Gastrocnemius medialis (tissue), 4 donors: ENCODE results near the gene AMELX. TPM values are rescaled to one million over a fixed set of nuclear protein-coding genes. Genes with fewer than 3 reads are reported as not detected.
A peak's percentile ranks its signal among the peaks of the same experiment; 100 is the strongest.

Experiments
- ATAC-seq, 2 donors: fragments of 150-250 bp; one replicate each; pipeline ENCODE4 v1.9.1; 2016
- DNase-seq, 2 donors: peaks; one replicate each; pipeline ENCODE4 v3.0.0-alpha.2; 2019
- H3K27ac ChIP-seq, 4 donors: fragments of 200-600 bp; sonication (generic); 1 replicate in 1 of 4; 2 replicates in 3 of 4; pipeline ENCODE4 v1.5.1; 2016 to 2018; ENCODE audit warnings: mild to moderate bottlenecking in 2 of 4, moderate library complexity in 1 of 4
- H3K27me3 ChIP-seq, 3 donors: fragments of 200-600 bp; sonication (generic) in 2 of 3; 1 replicate in 1 of 3; 2 replicates in 2 of 3; pipeline versions ENCODE4 v1.5.1 to v1.6.0; 2016 to 2019; ENCODE audit warnings: mild to moderate bottlenecking in 1 of 3, moderate library complexity in 1 of 3
- H3K36me3 ChIP-seq, 2 donors: fragments of 200-600 bp; sonication (generic) in 1 of 2; one replicate each; pipeline ENCODE4 v1.5.1; 2017 to 2018
- H3K4me1 ChIP-seq, 2 donors: fragments of 200-600 bp; sonication (generic) in 1 of 2; one replicate each; pipeline ENCODE4 v1.5.1; 2016 to 2017; ENCODE audit warnings: mild to moderate bottlenecking in 2 of 2
- H3K4me3 ChIP-seq, 4 donors: fragments of 200-600 bp; sonication (generic) in 3 of 4; 1 replicate in 1 of 4; 2 replicates in 3 of 4; pipeline ENCODE4 v1.5.1; 2016 to 2019; ENCODE audit warnings: mild to moderate bottlenecking in 2 of 4
- H3K9me3 ChIP-seq, 3 donors: fragments of 200-600 bp; sonication (generic) in 2 of 3; 1 replicate in 1 of 3; 2 replicates in 2 of 3; pipeline ENCODE4 v1.5.1; 2016 to 2019
- POLR2A ChIP-seq, 2 donors: fragments of 450-650 bp; IDR thresholded peaks; one replicate each; pipeline ENCODE4 v1.6.1; 2017; ENCODE audit warnings: antibody characterized with exemption in 2 of 2, mild to moderate bottlenecking in 2 of 2, moderate library complexity in 2 of 2
- in situ Hi-C, 4 donors: fragments of 200-750 bp; cut with MboI; loops; one replicate each; pipeline versions ENCODE4 v1.15.0 to v1.8.0; 2017; ENCODE audit warnings: low sequenced_read_pairs in 4 of 4
- intact Hi-C: fragments of 100-400 bp; cut with DNase I; formaldehyde crosslinking; loops from one replicate; pipeline ENCODE4 v1.15.1; 2023; ENCODE audit warnings: low total_unique reads
- total RNA-seq, 4 donors: library from RNA; depleted of rRNA; stranded (reverse); fragments of >200 nt; gene quantifications; one replicate each; pipeline versions ENCODE4 v1.1.0 to v1.2.3, GENCODE V29; 2016
- TF ChIP-seq, protein P1 (sequence below), 5 experiments: fragments of 450-650 bp in 3 of 5; fragments of 200-600 bp in 2 of 5; sonication (generic) in 2 of 5; IDR thresholded peaks in 4 of 5; conservative IDR thresholded peaks in 1 of 5; 1 replicate in 4 of 5; 2 replicates in 1 of 5; pipeline ENCODE4 v1.5.1; 2016 to 2019; ENCODE audit warnings: antibody characterized with exemption in 5 of 5, mild to moderate bottlenecking in 3 of 5, moderate library complexity in 3 of 5

Gene AMELX
- total RNA-seq, 4 donors from 2014 or later = not detected

- Histone ChIP-seq H3K27ac (no peak overlapping the region), H3K4me1 (peaks cover 0 to 15% of the 10 kb centered on the region in 2 donors), H3K27me3 (no peaks in the 10 kb centered on the region), H3K36me3 (no peaks in the 10 kb centered on the region), H3K4me3 (no peak overlapping the region), H3K9me3 (no peaks in the 10 kb centered on the region)
- ATAC-seq (peak; percentile 50 to 73), DNase-seq (peak in 1 of 2 donors; percentile 20)
- intact Hi-C loops (no loop called here), in situ Hi-C loops (no loop called here)
- TF ChIP-seq POLR2A (IDR thresholded peaks at IDR 0.05) = no peak
Measured at GRCh38 chrX:11334165-11334564, 41.0 kb downstream of the AMELX start.

DNA sequence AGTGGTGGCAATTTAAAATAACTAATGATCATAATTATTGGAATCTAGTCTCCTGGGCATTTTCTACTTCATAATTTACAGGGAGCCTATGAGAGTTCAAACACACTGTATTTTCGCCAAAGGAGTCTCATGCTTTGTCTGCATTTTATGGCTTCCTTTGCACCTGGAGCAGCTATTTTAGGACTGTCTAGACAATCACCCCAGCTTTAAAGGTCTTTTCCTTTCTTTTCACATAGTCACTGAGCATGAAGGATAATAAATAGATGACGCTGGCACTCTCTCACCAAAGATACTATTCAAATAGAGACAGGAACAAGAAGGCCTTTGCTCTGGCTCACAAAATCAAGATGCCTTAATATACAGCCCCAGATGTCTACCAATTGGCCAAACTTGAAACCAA is 43.0 kb downstream of the AMELX start:
- H3K9me3 ChIP-seq = no peaks in the 10 kb centered on the region
- intact Hi-C loops = no loop called here
- no peak overlapping the region for H3K27ac ChIP-seq
- peaks cover 6 to 22% of the 10 kb centered on the region in 2 donors for H3K4me1 ChIP-seq
- in situ Hi-C loops = no loop called here
- no peak overlapping the region for H3K4me3 ChIP-seq
- no peak for TF ChIP-seq POLR2A (IDR thresholded peaks at IDR 0.05)
- TF ChIP-seq, protein P1, sequence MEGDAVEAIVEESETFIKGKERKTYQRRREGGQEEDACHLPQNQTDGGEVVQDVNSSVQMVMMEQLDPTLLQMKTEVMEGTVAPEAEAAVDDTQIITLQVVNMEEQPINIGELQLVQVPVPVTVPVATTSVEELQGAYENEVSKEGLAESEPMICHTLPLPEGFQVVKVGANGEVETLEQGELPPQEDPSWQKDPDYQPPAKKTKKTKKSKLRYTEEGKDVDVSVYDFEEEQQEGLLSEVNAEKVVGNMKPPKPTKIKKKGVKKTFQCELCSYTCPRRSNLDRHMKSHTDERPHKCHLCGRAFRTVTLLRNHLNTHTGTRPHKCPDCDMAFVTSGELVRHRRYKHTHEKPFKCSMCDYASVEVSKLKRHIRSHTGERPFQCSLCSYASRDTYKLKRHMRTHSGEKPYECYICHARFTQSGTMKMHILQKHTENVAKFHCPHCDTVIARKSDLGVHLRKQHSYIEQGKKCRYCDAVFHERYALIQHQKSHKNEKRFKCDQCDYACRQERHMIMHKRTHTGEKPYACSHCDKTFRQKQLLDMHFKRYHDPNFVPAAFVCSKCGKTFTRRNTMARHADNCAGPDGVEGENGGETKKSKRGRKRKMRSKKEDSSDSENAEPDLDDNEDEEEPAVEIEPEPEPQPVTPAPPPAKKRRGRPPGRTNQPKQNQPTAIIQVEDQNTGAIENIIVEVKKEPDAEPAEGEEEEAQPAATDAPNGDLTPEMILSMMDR (IDR thresholded peaks at IDR 0.05 in 4 of 5, conservative IDR thresholded peaks at IDR 0.05 in 1 of 5) = no peak
- H3K36me3 ChIP-seq = no peaks in the 10 kb centered on the region
- no peaks in the 10 kb centered on the region for H3K27me3 ChIP-seq
- DNase-seq (no peak), ATAC-seq (no peak)

DNA sequence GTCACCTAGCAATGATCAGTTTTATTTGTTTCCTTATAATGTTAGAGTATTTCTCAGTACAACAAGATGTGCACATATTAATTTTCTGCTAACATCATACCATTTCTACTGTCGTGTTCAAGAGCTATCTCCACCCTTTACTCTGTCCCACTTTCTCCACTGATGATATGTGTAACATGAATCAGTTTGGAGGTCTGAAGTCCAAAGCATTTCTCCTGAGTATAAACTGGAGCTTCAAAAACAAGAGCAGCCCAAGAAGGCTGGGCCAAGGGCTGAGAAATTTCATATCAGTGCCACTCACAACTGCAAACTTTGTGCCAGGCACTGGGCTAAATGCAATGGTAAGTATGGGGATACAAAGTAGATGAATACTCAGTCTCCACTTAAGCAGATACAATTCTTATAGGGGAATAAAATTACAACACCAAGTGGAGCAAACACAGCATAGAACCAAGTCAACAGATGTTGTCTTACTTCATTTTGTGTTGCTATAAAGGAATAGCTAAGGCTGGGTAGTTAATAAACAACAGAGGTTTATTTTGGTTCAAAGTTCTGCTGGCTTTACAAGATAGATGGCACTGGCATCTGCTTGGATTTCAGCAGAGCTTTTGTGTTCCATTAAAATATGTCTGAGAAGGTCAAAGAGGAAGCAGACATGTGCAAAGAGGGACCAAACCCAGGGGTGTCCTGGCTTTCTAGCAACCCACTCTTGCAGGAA is 44.2 kb downstream of the AMELX start:
- peaks cover 12 to 32% of the 10 kb centered on the region in 2 donors for H3K4me1 ChIP-seq
- ATAC-seq (no peak), DNase-seq (no peak)
- H3K36me3 ChIP-seq = no peaks in the 10 kb centered on the region
- H3K9me3 ChIP-seq = no peaks in the 10 kb centered on the region
- TF ChIP-seq POLR2A (IDR thresholded peaks at IDR 0.05) = no peak
- TF ChIP-seq, protein P1 (IDR thresholded peaks at IDR 0.05 in 4 of 5, conservative IDR thresholded peaks at IDR 0.05 in 1 of 5) = no peak
- in situ Hi-C loops = no loop called here
- peak overlapping the region in 3 of 4 donors; percentile 5 to 72 (median 9) for H3K27ac ChIP-seq
- no peaks in the 10 kb centered on the region for H3K27me3 ChIP-seq
- H3K4me3 ChIP-seq = no peak overlapping the region
- intact Hi-C loops = no loop called here

- no peaks in the 10 kb centered on the region for H3K27me3 ChIP-seq
- H3K36me3 ChIP-seq = no peaks in the 10 kb centered on the region
- peak overlapping the region; percentile 55 to 86 (median 78) for H3K27ac ChIP-seq
- in situ Hi-C loops (no loop called here), intact Hi-C loops (loop anchor here (10.0 kb wide), 1 partner anchor 77 kb away; no protein-coding TSS in a partner anchor)
- peaks cover 12 to 29% of the 10 kb centered on the region in 2 donors for H3K4me1 ChIP-seq
- peak overlapping the region in 2 of 4 donors; percentile 8 to 25 for H3K4me3 ChIP-seq
- H3K9me3 ChIP-seq = no peaks in the 10 kb centered on the region
- TF ChIP-seq POLR2A (IDR thresholded peaks at IDR 0.05) = no peak
- TF ChIP-seq, protein P1 (IDR thresholded peaks at IDR 0.05 in 4 of 5, conservative IDR thresholded peaks at IDR 0.05 in 1 of 5) = no peak
- ATAC-seq (peak; percentile 75 to 80), DNase-seq (peak; percentile 24 to 69)
Measured at GRCh38 chrX:11341274-11342201, 48.3 kb downstream of the AMELX start.

GRCh38 chrX:11342673-11343072 is 49.5 kb downstream of the AMELX start:
- in situ Hi-C loops = no loop called here
- ATAC-seq (no peak), DNase-seq (no peak)
- TF ChIP-seq POLR2A (IDR thresholded peaks at IDR 0.05) = no peak
- TF ChIP-seq, protein P1 (IDR thresholded peaks at IDR 0.05 in 4 of 5, conservative IDR thresholded peaks at IDR 0.05 in 1 of 5) = no peak
- Histone ChIP-seq H3K36me3 (no peaks in the 10 kb centered on the region), H3K4me1 (peaks cover 12 to 23% of the 10 kb centered on the region in 2 donors), H3K9me3 (no peaks in the 10 kb centered on the region), H3K4me3 (no peak overlapping the region), H3K27me3 (no peaks in the 10 kb centered on the region), H3K27ac (peak overlapping the region; percentile 55 to 86 (median 78))
- intact Hi-C loops = loop anchor here (10.0 kb wide), 1 partner anchor 78 kb away; no protein-coding TSS in a partner anchor
